GM12878 (cell line): ENCODE measurements around the gene MEIOB. TPM values are rescaled to one million over a fixed set of nuclear protein-coding genes. Genes with fewer than 3 reads are reported as not detected.

Experiments
- ATAC-seq: fragments of 200-7000 bp; cut with Tn5 transposase; 3 replicates; pipeline ENCODE4 v1.9.1; 2020; ENCODE audit warnings: mild to moderate bottlenecking, moderate library complexity
- BruUV-seq: library from RNA; stranded (reverse); fragments of 400-500 nt; replicated peaks from 2 replicates; lab custom pipeline; 2021; lab: Mats Ljungman, UMichigan
- CTCF ChIA-PET: fragments of 300-600 bp; sonication (Branson Sonifier 250); formaldehyde crosslinking; extraction: SDS; loops from one replicate; lab custom pipeline; 2021; ENCODE audit warnings: inconsistent platforms; lab: Yijun Ruan, JAX
- POLR2A ChIA-PET: fragments of 350-600 bp; formaldehyde crosslinking; extraction: SDS; loops from one replicate; lab custom pipeline; 2021; ENCODE audit warnings: inconsistent platforms; lab: Charles Lee
- RAD21 ChIA-PET: fragments of 300-600 bp; sonication (Branson Sonifier 250); formaldehyde crosslinking; loops from one replicate; lab custom pipeline; 2023; ENCODE audit warnings: antibody characterized with exemption; ENCODE audit not compliant: unreplicated experiment; lab: Charles Lee
- SMC1A ChIA-PET: fragments of 300-600 bp; sonication (Branson Sonifier 250); formaldehyde crosslinking; loops from one replicate; lab custom pipeline; 2023; ENCODE audit not compliant: unreplicated experiment, uncharacterized antibody; lab: Charles Lee
- DNase-seq: peaks from one replicate; pipeline ENCODE4 v3.0.0-alpha.2; 2011; ENCODE audit warnings: low read depth, low spot score
- FAIRE-seq: peaks from 3 replicates; lab custom pipeline; 2011; peaks lifted over from hg19 to GRCh38; lab: Jason Lieb, UNC
- H2AFZ ChIP-seq: 2 replicates; pipeline ENCODE4 v1.6.0; 2011; ENCODE audit warnings: low read depth, low read length, control low read depth; ENCODE audit not compliant: control insufficient read depth
- H3K27ac ChIP-seq: 2 replicates; pipeline ENCODE4 v1.5.1; 2011; ENCODE audit warnings: control low read depth; ENCODE audit not compliant: control insufficient read depth, insufficient read depth
- H3K27me3 ChIP-seq, 2 experiments: replicated peaks in 1 of 2; 2 replicates each; pipeline versions ENCODE4 v1.6.0 to v1.6.1; 2011; ENCODE audit warnings: low read length in 1 of 2; ENCODE audit not compliant: control insufficient read depth in 2 of 2, insufficient read depth in 2 of 2
- H3K36me3 ChIP-seq, 2 experiments: 2 replicates each; pipeline ENCODE4 v1.5.1; 2011; ENCODE audit warnings: low read length in 1 of 2; ENCODE audit not compliant: control insufficient read depth in 2 of 2, insufficient read depth in 2 of 2
- H3K4me1 ChIP-seq: 2 replicates; pipeline ENCODE4 v1.6.1; 2011; ENCODE audit warnings: mild to moderate bottlenecking, low read length, moderate library complexity, mixed read lengths; ENCODE audit not compliant: control insufficient read depth, insufficient read depth
- H3K4me2 ChIP-seq: 2 replicates; pipeline ENCODE4 v1.6.0; 2011; ENCODE audit warnings: control low read depth; ENCODE audit not compliant: control insufficient read depth, insufficient read depth
- H3K4me3 ChIP-seq: fragments of 200-600 bp; sonication (generic); 2 replicates; pipeline ENCODE4 v1.5.1; 2016
- H3K79me2 ChIP-seq: 2 replicates; pipeline ENCODE4 v1.6.0; 2011; ENCODE audit warnings: low read length; ENCODE audit not compliant: control insufficient read depth, insufficient read depth
- H3K9ac ChIP-seq: 2 replicates; pipeline ENCODE4 v1.8.0; 2011; ENCODE audit warnings: low read length, control low read depth, mixed read lengths; ENCODE audit not compliant: control insufficient read depth, insufficient read depth
- H3K9me3 ChIP-seq: replicated peaks from 3 replicates; pipeline ENCODE4 v1.5.1; 2011; ENCODE audit warnings: mild to moderate bottlenecking, low read length; ENCODE audit not compliant: control insufficient read depth, insufficient read depth
- H4K20me1 ChIP-seq: 2 replicates; pipeline ENCODE4 v1.6.0; 2011; ENCODE audit not compliant: control insufficient read depth, insufficient read depth
- CEBPZ ChIP-seq: fragments of 150-350 bp; IDR thresholded peaks from 2 replicates; pipeline ENCODE4 v1.6.1; 2016; ENCODE audit warnings: low read depth, low read length
- FOXM1 ChIP-seq: IDR thresholded peaks from 2 replicates; pipeline ENCODE4 v1.6.1; 2012; ENCODE audit warnings: low read depth, mild to moderate bottlenecking, inconsistent platforms, low read length, moderate library complexity
- HDAC6 ChIP-seq: fragments of 200-600 bp; sonication (generic); IDR thresholded peaks from one replicate; pipeline ENCODE4 v1.8.0; 2017; ENCODE audit warnings: antibody characterized with exemption; ENCODE audit not compliant: unreplicated experiment
- KAT2A ChIP-seq: conservative IDR thresholded peaks from 2 replicates; pipeline ENCODE4 v1.6.1; 2011; ENCODE audit warnings: low read depth, low read length; ENCODE audit not compliant: control insufficient read depth
- PAX5 ChIP-seq: IDR thresholded peaks from 2 replicates; pipeline ENCODE4 v1.6.1; 2011; ENCODE audit warnings: low read depth, low read length, borderline replicate concordance
- RELA ChIP-seq: fragments of 450-650 bp; IDR thresholded peaks from 2 replicates; pipeline ENCODE4 v1.8.0; 2014; ENCODE audit warnings: borderline replicate concordance; ENCODE audit not compliant: partially characterized antibody
- SMC3 ChIP-seq: IDR thresholded peaks from 2 replicates; pipeline ENCODE4 v1.6.1; 2011; ENCODE audit warnings: low read length, improper control_type of control experiment, borderline replicate concordance
- TCF3 ChIP-seq: IDR thresholded peaks from 2 replicates; pipeline ENCODE4 v1.6.1; 2012; ENCODE audit warnings: low read depth, mild to moderate bottlenecking, low read length, borderline replicate concordance; ENCODE audit not compliant: insufficient read depth
- ZBED1 ChIP-seq: IDR thresholded peaks from 2 replicates; pipeline ENCODE4 v1.6.1; 2016; ENCODE audit warnings: borderline replicate concordance
- WGBS: methylation state at CpG from one replicate; pipeline ENCODE4 v1.1.6; 2016; ENCODE audit warnings: low lambda C conversion rate; ENCODE audit not compliant: insufficient replicate concordance, insufficient coverage; ENCODE audit errors: missing lambda C conversion rate; 5-methylcytosine and 5-hydroxymethylcytosine counted together
- in situ Hi-C: fragments of 300-500 bp; cut with MboI; formaldehyde crosslinking; loops from 9 replicates; pipeline ENCODE4 v1.14.3; 2018; ENCODE audit warnings: mixed read lengths
- intact Hi-C: fragments of 100-400 bp; cut with micrococcal nuclease; formaldehyde crosslinking; loops from one replicate; pipeline ENCODE4 v1.14.2; 2022; ENCODE audit not compliant: unreplicated experiment
- polyA plus RNA-seq, 11 experiments: library from polyadenylated mRNA; depleted of rRNA in 4 of 11; unstranded in 6 of 11; stranded (reverse) in 5 of 11; fragments of >200 nt; fragmentation: Nextera tagmentation in 4 of 11; fragmentation: Illumina TruSeq in 1 of 11; extraction: Ambion mirVana in 4 of 11; extraction: Trizol in 1 of 11; gene quantifications; 1 replicate in 1 of 11; 2 replicates in 10 of 11; pipeline versions ENCODE4 v1.2.1 to v1.2.3, GENCODE V29; 2011 to 2016; ENCODE audit warnings: inconsistent platforms in 2 of 11, missing spikeins in 2 of 11, low read depth in 1 of 11
- total RNA-seq, 4 experiments: library from RNA; depleted of rRNA in 3 of 4; stranded (reverse); fragments of >200 nt in 3 of 4; fragmentation: Illumina TruSeq in 1 of 4; extraction: Trizol in 1 of 4; gene quantifications; 2 replicates each; pipeline versions ENCODE4 v1.2.1 to v1.2.3, GENCODE V29; 2013 to 2021
- TF ChIP-seq, protein P1 (sequence below): fragments of 450-650 bp; formaldehyde crosslinking; IDR thresholded peaks from 2 replicates; pipeline ENCODE4 v1.4.0; 2020; ENCODE audit warnings: mild to moderate bottlenecking, moderate library complexity

The MEIOB gene
- total and polyA plus RNA-seq, 10 of the 15 experiments (the other 5 are each of a cell fraction or from before 2014, with no cell fraction given): 0.04 to 0.26 (median 0.09) TPM; not detected in 5

DNA sequence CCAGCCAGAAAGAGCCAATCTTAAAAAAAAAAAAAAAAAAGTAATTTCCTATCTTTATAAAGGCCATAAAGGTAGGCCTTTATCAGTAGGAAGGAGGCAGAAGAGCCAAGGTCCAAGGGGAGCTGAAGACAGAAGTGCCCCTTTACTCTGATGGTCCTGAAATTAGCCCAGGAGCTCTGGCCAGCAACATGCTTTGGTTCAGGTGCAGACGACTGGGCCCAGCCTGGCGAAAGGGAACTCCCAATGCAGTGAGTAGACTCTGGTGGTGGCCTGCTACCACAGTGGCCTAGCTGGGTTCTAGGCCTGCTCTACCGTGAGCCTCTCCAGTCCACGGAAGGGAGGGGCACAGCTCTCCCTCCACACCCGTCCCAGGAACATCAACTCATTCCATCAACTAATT, 23.1 kb upstream of the MEIOB start:
- intact Hi-C loops: no loop called here
- no peak overlapping the region for H3K9ac ChIP-seq
- H3K36me3 ChIP-seq: no peaks in the 10 kb centered on the region
- CTCF ChIA-PET: interaction anchor here (1.0 kb wide), 1 partner anchor 178 kb away, joined by 3 read pairs; no protein-coding TSS in a partner anchor
- no peaks in the 10 kb centered on the region for H3K9me3 ChIP-seq
- H3K4me2 ChIP-seq: no peak overlapping the region
- H3K4me1 ChIP-seq: no peaks in the 10 kb centered on the region
- no peak for DNase-seq
- in situ Hi-C loops: no loop called here
- H3K27me3 ChIP-seq: no peaks in the 10 kb centered on the region; a peak in 1 of 4 replicates
- POLR2A ChIA-PET: no interaction called here
- WGBS: 32% methylated on average over 5 of the region's 5 CpGs
- no peaks in the 10 kb centered on the region for H3K79me2 ChIP-seq
- no peak overlapping the region for H2AFZ ChIP-seq
- FAIRE-seq: no peak
- TF ChIP-seq TCF3 (no peak), HDAC6 (no peak), RELA (no peak), FOXM1 (no peak), PAX5 (no peak), ZBED1 (no peak), SMC3 (no peak), CEBPZ (no peak), KAT2A (no peak)
- TF ChIP-seq, protein P1, sequence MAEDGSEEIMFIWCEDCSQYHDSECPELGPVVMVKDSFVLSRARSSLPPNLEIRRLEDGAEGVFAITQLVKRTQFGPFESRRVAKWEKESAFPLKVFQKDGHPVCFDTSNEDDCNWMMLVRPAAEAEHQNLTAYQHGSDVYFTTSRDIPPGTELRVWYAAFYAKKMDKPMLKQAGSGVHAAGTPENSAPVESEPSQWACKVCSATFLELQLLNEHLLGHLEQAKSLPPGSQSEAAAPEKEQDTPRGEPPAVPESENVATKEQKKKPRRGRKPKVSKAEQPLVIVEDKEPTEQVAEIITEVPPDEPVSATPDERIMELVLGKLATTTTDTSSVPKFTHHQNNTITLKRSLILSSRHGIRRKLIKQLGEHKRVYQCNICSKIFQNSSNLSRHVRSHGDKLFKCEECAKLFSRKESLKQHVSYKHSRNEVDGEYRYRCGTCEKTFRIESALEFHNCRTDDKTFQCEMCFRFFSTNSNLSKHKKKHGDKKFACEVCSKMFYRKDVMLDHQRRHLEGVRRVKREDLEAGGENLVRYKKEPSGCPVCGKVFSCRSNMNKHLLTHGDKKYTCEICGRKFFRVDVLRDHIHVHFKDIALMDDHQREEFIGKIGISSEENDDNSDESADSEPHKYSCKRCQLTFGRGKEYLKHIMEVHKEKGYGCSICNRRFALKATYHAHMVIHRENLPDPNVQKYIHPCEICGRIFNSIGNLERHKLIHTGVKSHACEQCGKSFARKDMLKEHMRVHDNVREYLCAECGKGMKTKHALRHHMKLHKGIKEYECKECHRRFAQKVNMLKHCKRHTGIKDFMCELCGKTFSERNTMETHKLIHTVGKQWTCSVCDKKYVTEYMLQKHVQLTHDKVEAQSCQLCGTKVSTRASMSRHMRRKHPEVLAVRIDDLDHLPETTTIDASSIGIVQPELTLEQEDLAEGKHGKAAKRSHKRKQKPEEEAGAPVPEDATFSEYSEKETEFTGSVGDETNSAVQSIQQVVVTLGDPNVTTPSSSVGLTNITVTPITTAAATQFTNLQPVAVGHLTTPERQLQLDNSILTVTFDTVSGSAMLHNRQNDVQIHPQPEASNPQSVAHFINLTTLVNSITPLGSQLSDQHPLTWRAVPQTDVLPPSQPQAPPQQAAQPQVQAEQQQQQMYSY: no peak
- no peak overlapping the region for H3K4me3 ChIP-seq
- no peaks in the 10 kb centered on the region for H4K20me1 ChIP-seq
- BruUV-seq: no TSS peak
- RAD21 ChIA-PET: no interaction called here
- ATAC-seq: no peak
- no peak overlapping the region for H3K27ac ChIP-seq
- SMC1A ChIA-PET: no interaction called here
